Embryonic facial prominence (tissue), 1 donor: ENCODE measurements around the gene NAXE.
A peak's percentile ranks its signal among the peaks of the same experiment; 100 is the strongest.
"Not testable (repeated sequence)": the region's sequence is repeated elsewhere in the genome, so short reads cannot be mapped to it uniquely, and the experiment has no call there.

ENCODE experiments used
- DNase-seq: peaks from one replicate; pipeline ENCODE4 v3.0.0-alpha.2; 2016; ENCODE audit errors: extremely low spot score

The NAXE gene

GRCh38 chr1:156592910-156593660 lies 1.5 kb downstream of the NAXE start:
- DNase-seq, result no peak

- no peak for DNase-seq
Observed at GRCh38 chr1:156593661-156593989, 2.0 kb downstream of the NAXE start.

GRCh38 chr1:156594190-156594589 lies 2.6 kb downstream of the NAXE start:
- no peak for DNase-seq

- no peak for DNase-seq
Observed at GRCh38 chr1:156595016-156595415, 3.4 kb downstream of the NAXE start.

- DNase-seq, result no peak
Observed at GRCh38 chr1:156596426-156596825, 4.8 kb downstream of the NAXE start.

GRCh38 chr1:156598125-156598524 lies 6.5 kb downstream of the NAXE start:
- no peak for DNase-seq

GRCh38 chr1:156598731-156599432 lies 7.3 kb downstream of the NAXE start:
- no peak for DNase-seq

- DNase-seq, result no peak
Observed at GRCh38 chr1:156599811-156600210, 8.2 kb downstream of the NAXE start.

GRCh38 chr1:156600733-156601121 lies 9.2 kb downstream of the NAXE start:
- DNase-seq, result no peak

- DNase-seq, result peak; percentile 81
Observed at GRCh38 chr1:156601122-156601830, 9.7 kb downstream of the NAXE start, which contains the start of gene GPATCH4. Gene GPATCH4 (minus strand): TSS chr1:156601479.

- DNase-seq, result no peak
Observed at GRCh38 chr1:156601892-156602291, 10.3 kb downstream of the NAXE start.

GRCh38 chr1:156602557-156602993 lies 11.0 kb downstream of the NAXE start:
- DNase-seq, result no peak

GRCh38 chr1:156607344-156607743 lies 15.8 kb downstream of the NAXE start:
- DNase-seq, result not testable (repeated sequence)

- no peak for DNase-seq
Observed at GRCh38 chr1:156608036-156608674, 16.6 kb downstream of the NAXE start.

GRCh38 chr1:156608981-156609380 lies 17.4 kb downstream of the NAXE start:
- no peak for DNase-seq

GRCh38 chr1:156610072-156610471 lies 18.5 kb downstream of the NAXE start:
- not testable (repeated sequence) for DNase-seq

GRCh38 chr1:156612666-156613065 lies 21.1 kb downstream of the NAXE start:
- no peak for DNase-seq

- DNase-seq, result no peak
Observed at GRCh38 chr1:156615946-156616345, 24.4 kb downstream of the NAXE start.

GRCh38 chr1:156616463-156616862 lies 24.9 kb downstream of the NAXE start:
- DNase-seq, result no peak

- DNase-seq, result no peak
Observed at GRCh38 chr1:156618853-156619581, 27.4 kb downstream of the NAXE start, which contains the start of gene HAPLN2. Gene HAPLN2 (plus strand): TSS chr1:156619415. CDS start chr1:156623491, 4,076 bp downstream.

- DNase-seq, result no peak
Observed at GRCh38 chr1:156619582-156619955, 28.0 kb downstream of the NAXE start.
